IPS DF 4.7 (cell line): ENCODE measurements around the gene ZNF581.

Experiments used
- DNase-seq: peaks from one replicate; pipeline ENCODE4 v3.0.0-alpha.2; 2013; ENCODE audit warnings: low spot score; ENCODE audit errors: extremely low read depth

The ZNF581 gene, protein sequence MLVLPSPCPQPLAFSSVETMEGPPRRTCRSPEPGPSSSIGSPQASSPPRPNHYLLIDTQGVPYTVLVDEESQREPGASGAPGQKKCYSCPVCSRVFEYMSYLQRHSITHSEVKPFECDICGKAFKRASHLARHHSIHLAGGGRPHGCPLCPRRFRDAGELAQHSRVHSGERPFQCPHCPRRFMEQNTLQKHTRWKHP

GRCh38 chr19:55643003-55643886 is at the start of gene ZNF581:
TSS of gene ZNF581 (plus strand) at chr19:55643649. CDS start at chr19:55644572, 923 bp downstream.
- no peak for DNase-seq

DNA sequence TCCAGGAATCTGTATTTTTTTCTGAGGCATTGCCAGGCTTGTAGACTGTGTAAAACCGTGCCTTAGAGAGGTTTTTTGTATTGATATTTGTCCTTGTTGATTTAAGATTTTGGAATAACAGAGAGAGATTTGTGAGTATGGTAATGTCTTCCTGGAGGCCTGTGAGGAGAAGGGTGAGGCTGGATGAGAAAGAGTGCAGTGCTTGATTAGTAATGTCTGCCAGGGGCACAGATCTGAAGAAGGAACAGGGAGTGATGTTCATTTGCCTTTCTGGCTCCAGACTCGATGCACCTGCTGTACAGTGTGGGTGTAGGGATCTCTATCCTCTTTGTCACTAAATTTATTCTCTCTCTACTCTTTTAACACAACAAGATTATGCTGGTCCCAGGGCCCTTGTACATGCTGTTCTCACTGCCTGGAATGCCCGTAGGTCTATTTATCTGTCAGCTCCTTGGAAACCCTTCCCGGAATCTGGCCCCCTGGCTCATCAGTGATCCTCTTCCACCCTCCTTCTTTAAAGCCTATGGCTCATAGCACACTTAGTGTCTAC is 48.4 kb upstream of the ZNF581 start:
- no peak for DNase-seq

GRCh38 chr19:55596304-55596703 is 47.1 kb upstream of the ZNF581 start:
- no peak for DNase-seq

- DNase-seq = no peak
Measured at GRCh38 chr19:55597501-55597921, 45.9 kb upstream of the ZNF581 start.

- no peak for DNase-seq
Measured at GRCh38 chr19:55598034-55598433, 45.4 kb upstream of the ZNF581 start.

DNA sequence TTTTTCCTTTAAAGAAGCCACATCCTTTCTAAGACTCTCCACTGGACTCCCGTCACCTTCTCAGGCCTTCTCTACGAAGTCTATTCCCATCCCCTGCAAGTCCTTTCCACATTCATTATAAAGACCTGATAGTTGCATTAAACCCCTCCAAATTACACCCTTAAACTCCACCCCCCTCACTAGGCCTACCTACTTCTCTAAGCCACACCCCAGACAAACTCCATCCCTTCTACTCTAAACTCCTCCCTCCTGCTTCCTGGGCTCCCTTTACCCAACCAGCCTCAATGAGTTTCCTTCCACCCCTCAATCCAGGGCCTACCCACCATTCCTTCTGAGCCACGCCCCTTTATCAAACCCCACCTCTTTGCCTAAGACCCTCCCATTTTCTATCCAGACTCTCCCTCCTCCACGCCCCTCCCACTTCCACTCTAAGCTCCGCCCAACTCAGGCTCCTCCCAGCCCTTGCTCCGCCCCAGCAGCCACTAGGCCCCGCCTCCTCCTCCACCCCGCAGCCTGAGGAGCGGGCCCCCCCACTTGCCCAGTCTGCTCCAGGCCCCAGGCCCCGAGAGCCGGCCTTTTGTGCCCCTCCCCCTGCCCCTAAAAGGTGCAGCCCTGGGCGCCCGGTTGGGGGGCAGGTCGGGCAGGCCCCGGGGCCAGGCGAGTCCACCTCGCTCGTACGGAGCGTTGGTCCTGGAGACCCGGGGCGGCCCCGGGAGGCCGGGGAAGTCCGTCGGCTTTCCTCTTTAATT is 44.6 kb upstream of the ZNF581 start:
- DNase-seq = no peak

GRCh38 chr19:55599468-55599841 is 44.0 kb upstream of the ZNF581 start, which contains the start of gene FIZ1:
TSS of gene FIZ1 (minus strand) at chr19:55599517. CDS start at chr19:55597865, 1,652 bp downstream.
- DNase-seq = no peak

DNA sequence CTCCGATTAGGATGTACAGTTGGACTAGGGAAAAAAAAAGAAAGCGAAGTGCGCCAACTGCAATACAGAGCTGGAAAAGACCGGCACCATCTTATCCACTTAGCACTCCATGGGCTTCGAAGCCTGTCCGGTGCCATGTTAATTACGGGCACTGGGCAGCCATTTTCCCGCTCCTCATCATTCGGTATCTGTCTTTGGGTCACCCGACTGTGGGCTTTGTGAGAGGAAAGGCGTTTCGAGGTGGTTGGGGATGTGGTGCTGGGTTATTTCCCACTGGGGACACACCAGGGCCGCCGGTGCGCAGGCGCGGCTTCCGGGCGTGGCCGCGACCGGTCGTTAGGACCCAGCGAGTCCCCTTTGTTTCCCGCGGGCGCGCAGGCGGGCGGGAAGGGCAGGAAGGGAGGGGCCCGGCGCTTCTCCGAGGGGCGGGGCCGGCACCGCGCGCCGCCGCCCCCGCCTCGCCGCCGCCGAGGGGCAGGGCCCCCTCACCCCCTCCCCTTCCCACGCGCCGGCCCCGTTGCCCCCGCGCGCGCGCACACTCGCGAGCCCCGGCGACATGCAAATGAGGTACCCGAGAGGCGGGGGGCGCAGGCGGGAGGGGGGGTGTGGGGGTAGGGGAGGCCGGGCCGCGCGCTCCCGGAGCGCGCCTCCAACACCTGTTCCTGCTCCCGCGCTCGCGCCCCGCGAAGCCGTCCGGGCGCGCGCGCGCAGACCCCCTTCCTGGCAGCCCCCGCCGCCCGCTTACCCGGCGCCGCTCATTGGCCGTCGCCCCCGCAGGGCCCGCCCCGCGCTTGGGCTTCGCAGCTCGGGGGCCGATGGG is 43.4 kb upstream of the ZNF581 start, which contains the start of gene ZNF524:
ZNF524 (plus strand) TSS at position 447 of the 820 bp plus-strand sequence. CDS start 1,825 bp downstream, outside the sequence.
- no peak for DNase-seq

DNA sequence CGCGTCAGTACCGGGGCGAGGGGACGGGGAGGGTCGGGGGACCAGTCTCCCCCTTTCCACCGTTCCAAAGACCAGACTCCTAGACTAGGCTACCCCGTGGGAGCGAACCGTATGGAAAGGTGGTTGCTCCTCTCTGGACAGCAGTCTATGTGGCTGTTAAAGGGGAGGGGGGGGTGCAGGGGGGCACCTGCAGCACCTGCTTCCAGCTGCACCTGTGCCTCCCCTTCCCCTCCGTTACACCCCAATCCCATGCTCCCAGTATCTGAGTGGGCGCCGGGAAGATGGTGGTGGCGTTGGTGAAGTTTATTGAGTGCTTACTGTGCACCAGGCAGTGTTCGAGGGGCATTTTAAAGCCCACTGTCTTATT is 42.8 kb upstream of the ZNF581 start:
- no peak for DNase-seq

DNA sequence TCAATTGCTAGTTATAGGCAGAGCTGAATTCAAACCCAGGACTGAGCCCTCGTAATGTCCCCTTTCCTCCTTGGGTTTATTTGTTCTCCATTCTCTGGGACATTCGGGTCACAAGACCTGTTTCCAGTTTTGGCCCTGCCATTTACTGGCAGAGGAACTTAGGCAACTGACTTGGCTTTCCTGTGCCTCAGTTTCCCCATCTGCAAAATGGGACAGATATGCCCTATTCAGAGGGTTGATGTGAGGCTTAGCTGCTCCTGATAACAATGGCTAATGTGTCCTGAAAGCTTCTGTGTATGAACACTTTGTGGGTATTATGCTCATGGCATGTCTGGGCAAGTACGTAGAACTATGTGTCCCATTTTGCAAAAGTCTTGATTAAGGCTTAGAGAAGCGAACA is 42.4 kb upstream of the ZNF581 start:
- DNase-seq = no peak

DNA sequence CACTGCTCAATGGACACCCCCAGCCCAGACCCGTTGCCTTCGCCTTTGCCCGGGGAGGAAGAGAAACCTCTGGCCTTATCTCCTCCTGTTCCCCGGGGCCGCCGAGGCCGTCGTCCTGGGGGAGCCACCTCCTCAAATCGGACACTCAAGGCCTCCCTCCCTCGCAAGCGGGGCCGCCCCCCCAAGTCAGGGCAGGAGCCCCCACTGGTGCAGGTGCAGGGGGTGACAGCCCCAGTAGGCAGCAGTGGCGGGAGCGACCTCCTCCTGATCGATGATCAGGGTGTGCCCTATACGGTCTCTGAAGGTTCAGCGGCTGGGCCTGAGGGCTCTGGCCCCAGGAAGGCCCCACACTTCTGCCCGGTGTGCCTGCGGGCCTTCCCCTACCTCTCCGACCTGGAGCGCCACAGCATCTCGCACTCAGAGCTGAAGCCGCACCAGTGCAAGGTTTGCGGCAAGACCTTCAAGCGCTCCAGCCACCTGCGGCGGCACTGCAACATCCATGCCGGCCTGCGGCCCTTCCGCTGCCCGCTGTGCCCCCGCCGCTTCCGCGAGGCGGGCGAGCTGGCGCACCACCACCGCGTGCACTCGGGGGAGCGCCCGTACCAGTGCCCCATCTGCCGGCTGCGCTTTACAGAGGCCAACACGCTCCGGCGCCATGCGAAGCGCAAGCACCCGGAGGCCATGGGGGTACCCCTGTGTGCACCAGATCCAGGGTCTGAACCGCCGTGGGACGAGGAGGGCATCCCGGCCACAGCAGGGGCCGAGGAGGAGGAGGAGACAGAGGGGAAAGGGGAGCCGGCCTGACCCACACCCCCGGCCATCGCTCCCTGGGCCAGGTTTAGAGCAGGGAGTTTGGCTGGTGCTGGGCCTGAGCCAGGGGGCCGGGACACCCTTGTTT is 41.1 kb upstream of the ZNF581 start:
- DNase-seq = no peak

- no peak for DNase-seq
Measured at GRCh38 chr19:55603115-55603514, 40.3 kb upstream of the ZNF581 start.

GRCh38 chr19:55603581-55604292 is 39.7 kb upstream of the ZNF581 start:
- no peak for DNase-seq

DNA sequence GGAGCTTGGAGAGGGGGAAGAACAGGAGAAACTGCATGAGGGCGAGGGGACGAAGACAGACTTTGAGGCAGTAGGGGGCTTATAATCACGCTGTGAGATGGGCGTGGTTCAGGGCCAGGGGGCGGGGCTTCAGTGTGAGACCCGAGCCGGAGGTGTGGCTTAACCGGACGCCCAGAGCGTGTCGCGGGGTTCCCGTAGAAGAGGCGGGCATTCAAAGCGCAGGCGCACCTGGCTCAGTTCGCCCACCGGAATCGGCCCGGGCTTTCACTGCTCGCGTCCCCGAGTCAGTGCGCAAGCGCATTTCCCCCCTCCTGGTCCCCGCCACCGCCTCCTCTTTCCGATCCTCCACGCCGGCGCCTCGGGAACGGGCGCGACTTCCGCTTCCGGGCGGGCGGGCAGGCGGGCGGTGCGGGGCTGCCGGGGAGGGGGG is 38.2 kb upstream of the ZNF581 start:
- DNase-seq = no peak

- DNase-seq = no peak
Measured at GRCh38 chr19:55605637-55606470, 37.6 kb upstream of the ZNF581 start, which contains the start of gene ZNF865. TSS of gene ZNF865 (plus strand) at chr19:55605647. CDS start at chr19:55613619, 7,972 bp downstream.

GRCh38 chr19:55606471-55606787 is 37.0 kb upstream of the ZNF581 start:
- no peak for DNase-seq

GRCh38 chr19:55606817-55607216 is 36.6 kb upstream of the ZNF581 start:
- DNase-seq = no peak

GRCh38 chr19:55609326-55609725 is 34.1 kb upstream of the ZNF581 start:
- DNase-seq = no peak
